ENCODE data around the gene MYO16.
"Not testable (repeated sequence)": the region's sequence is repeated elsewhere in the genome, so short reads cannot be mapped to it uniquely, and the experiment has no call there.

MYO16 gene

GRCh38 chr13:109092186-109092585, 462.8 kb downstream of the MYO16 start:
- DNase-seq, result not testable (repeated sequence)

- no peak for DNase-seq
These were observed 464.6 kb downstream of the MYO16 start for GRCh38 chr13:109093998-109094397.

- no peak for DNase-seq
These were observed 465.7 kb downstream of the MYO16 start for GRCh38 chr13:109095126-109095525.

- no peak for DNase-seq
These were observed 466.7 kb downstream of the MYO16 start for GRCh38 chr13:109096101-109096500.

GRCh38 chr13:109100705-109101304, 471.4 kb downstream of the MYO16 start:
- no peak for DNase-seq

GRCh38 chr13:109101550-109102144, 472.2 kb downstream of the MYO16 start:
- DNase-seq, result no peak

- no peak for DNase-seq
These were observed 476.5 kb downstream of the MYO16 start for GRCh38 chr13:109105899-109106298.

- no peak for DNase-seq
These were observed 480.7 kb downstream of the MYO16 start for GRCh38 chr13:109110159-109110558.

- no peak for DNase-seq
These were observed 481.7 kb downstream of the MYO16 start for GRCh38 chr13:109111141-109111540.

GRCh38 chr13:109113427-109113826, 484.0 kb downstream of the MYO16 start:
- no peak for DNase-seq

- DNase-seq, result no peak
These were observed 484.8 kb downstream of the MYO16 start for GRCh38 chr13:109114162-109114561.

GRCh38 chr13:109114991-109115390, 485.6 kb downstream of the MYO16 start:
- DNase-seq, result no peak

GRCh38 chr13:109118521-109118920, 489.1 kb downstream of the MYO16 start:
- no peak for DNase-seq

- DNase-seq, result no peak
These were observed 490.5 kb downstream of the MYO16 start for GRCh38 chr13:109119896-109120295.

- no peak for DNase-seq
These were observed 492.4 kb downstream of the MYO16 start for GRCh38 chr13:109121826-109122225.

- DNase-seq, result no peak
These were observed 494.6 kb downstream of the MYO16 start for GRCh38 chr13:109123971-109124370.

GRCh38 chr13:109126178-109126577, 496.8 kb downstream of the MYO16 start:
- DNase-seq, result no peak

GRCh38 chr13:109126891-109127641, 497.7 kb downstream of the MYO16 start:
- no peak for DNase-seq

GRCh38 chr13:109128121-109128520, 498.7 kb downstream of the MYO16 start:
- no peak for DNase-seq

GRCh38 chr13:109130093-109130835, 500.9 kb downstream of the MYO16 start:
- no peak for DNase-seq

GRCh38 chr13:109131698-109132257, 502.4 kb downstream of the MYO16 start:
- DNase-seq, result no peak

- no peak for DNase-seq
These were observed 505.6 kb downstream of the MYO16 start for GRCh38 chr13:109135018-109135417.

GRCh38 chr13:109136873-109137272, 507.5 kb downstream of the MYO16 start:
- no peak for DNase-seq

Data from activated CD4-positive, CD25-positive, alpha-beta regulatory T cell (primary cell).